Osteoblast (primary cell): ENCODE results near the gene DCXR. TPM values are rescaled to one million over a fixed set of nuclear protein-coding genes. Genes with fewer than 3 reads are reported as not detected.

Experiments used
- DNase-seq: peaks from one replicate; pipeline ENCODE4 v3.0.0; 2011; ENCODE audit warnings: low spot score, mixed read lengths; ENCODE audit not compliant: insufficient read length; ENCODE audit errors: missing footprints
- H2AFZ ChIP-seq: 2 replicates; pipeline ENCODE4 v1.6.0; 2011; ENCODE audit warnings: mild to moderate bottlenecking, low read length
- H3K27ac ChIP-seq: 2 replicates; pipeline ENCODE4 v1.5.1; 2011; ENCODE audit warnings: mild to moderate bottlenecking, low read depth, low read length, moderate library complexity
- H3K27me3 ChIP-seq: 2 replicates; pipeline ENCODE4 v1.6.0; 2012; ENCODE audit warnings: mild to moderate bottlenecking, control low read depth, inconsistent platforms, low read length, moderate library complexity; ENCODE audit not compliant: insufficient read depth
- H3K36me3 ChIP-seq: 2 replicates; pipeline ENCODE4 v1.5.1; 2011; ENCODE audit warnings: mild to moderate bottlenecking, low read length, control low read depth, moderate library complexity; ENCODE audit not compliant: insufficient read depth
- H3K4me1 ChIP-seq: 2 replicates; pipeline ENCODE4 v1.5.1; 2011; ENCODE audit warnings: mild to moderate bottlenecking, low read length, control low read depth, moderate library complexity; ENCODE audit not compliant: insufficient read depth
- H3K4me2 ChIP-seq: 2 replicates; pipeline ENCODE4 v1.6.0; 2011; ENCODE audit warnings: mild to moderate bottlenecking, low read length; ENCODE audit not compliant: insufficient read depth
- H3K4me3 ChIP-seq: fragments of 200-600 bp; sonication (generic); 3 replicates; pipeline ENCODE4 v1.5.1; 2012; ENCODE audit warnings: mild to moderate bottlenecking, low read length, inconsistent platforms; ENCODE audit not compliant: insufficient read depth
- H3K79me2 ChIP-seq: 2 replicates; pipeline ENCODE4 v1.6.0; 2012; ENCODE audit warnings: mild to moderate bottlenecking, low read length, control low read depth, inconsistent platforms; ENCODE audit not compliant: insufficient read depth
- H3K9me3 ChIP-seq: 2 replicates; pipeline ENCODE4 v1.5.1; 2011; ENCODE audit warnings: low read depth, low read length, control low read depth
- H4K20me1 ChIP-seq: 2 replicates; pipeline ENCODE4 v1.6.0; 2012; ENCODE audit warnings: mild to moderate bottlenecking, low read length, control low read depth; ENCODE audit not compliant: insufficient read depth
- total RNA-seq: library from RNA; depleted of rRNA; stranded (reverse); fragments of >200 nt; gene quantifications from 2 replicates; pipeline ENCODE4 v1.2.3, GENCODE V29; 2012
- TF ChIP-seq, protein P1 (sequence below): IDR thresholded peaks from 2 replicates; pipeline ENCODE4 v1.5.1; 2011; ENCODE audit warnings: mild to moderate bottlenecking, low read depth, low read length, moderate library complexity; ENCODE audit errors: extremely low read depth

DCXR gene
- total RNA-seq, 1 donor, result 31.8 TPM

DNA sequence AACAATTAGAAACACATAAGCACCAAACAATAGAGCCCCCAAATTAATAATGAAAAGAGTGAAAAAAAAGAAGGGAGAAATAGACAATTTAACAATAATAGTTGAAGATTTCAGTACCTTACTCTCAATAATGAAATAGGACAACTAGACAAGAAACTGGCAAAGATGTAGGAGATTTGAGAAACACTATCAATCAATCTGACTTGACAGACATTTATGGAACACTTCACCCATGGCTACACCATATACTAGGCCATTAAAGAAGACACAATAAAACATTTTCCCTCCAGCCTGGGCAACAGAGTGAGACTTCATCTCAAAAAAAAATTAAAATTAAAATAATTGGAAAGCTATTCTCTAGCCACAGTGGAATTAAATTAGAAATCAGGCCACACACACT lies 33.1 kb upstream of the DCXR start:
- Histone ChIP-seq H4K20me1 (no peaks in the 10 kb centered on the region), H3K4me3 (no peak overlapping the region), H3K27ac (no peak overlapping the region), H3K36me3 (no peaks in the 10 kb centered on the region), H3K4me2 (no peak overlapping the region), H3K27me3 (no peaks in the 10 kb centered on the region), H3K4me1 (peaks cover 7% of the 10 kb centered on the region), H2AFZ (no peak overlapping the region), H3K9me3 (no peaks in the 10 kb centered on the region), H3K79me2 (peaks cover 8% of the 10 kb centered on the region)
- DNase-seq, result no peak
- TF ChIP-seq, protein P1, sequence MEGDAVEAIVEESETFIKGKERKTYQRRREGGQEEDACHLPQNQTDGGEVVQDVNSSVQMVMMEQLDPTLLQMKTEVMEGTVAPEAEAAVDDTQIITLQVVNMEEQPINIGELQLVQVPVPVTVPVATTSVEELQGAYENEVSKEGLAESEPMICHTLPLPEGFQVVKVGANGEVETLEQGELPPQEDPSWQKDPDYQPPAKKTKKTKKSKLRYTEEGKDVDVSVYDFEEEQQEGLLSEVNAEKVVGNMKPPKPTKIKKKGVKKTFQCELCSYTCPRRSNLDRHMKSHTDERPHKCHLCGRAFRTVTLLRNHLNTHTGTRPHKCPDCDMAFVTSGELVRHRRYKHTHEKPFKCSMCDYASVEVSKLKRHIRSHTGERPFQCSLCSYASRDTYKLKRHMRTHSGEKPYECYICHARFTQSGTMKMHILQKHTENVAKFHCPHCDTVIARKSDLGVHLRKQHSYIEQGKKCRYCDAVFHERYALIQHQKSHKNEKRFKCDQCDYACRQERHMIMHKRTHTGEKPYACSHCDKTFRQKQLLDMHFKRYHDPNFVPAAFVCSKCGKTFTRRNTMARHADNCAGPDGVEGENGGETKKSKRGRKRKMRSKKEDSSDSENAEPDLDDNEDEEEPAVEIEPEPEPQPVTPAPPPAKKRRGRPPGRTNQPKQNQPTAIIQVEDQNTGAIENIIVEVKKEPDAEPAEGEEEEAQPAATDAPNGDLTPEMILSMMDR, result no peak

DNA sequence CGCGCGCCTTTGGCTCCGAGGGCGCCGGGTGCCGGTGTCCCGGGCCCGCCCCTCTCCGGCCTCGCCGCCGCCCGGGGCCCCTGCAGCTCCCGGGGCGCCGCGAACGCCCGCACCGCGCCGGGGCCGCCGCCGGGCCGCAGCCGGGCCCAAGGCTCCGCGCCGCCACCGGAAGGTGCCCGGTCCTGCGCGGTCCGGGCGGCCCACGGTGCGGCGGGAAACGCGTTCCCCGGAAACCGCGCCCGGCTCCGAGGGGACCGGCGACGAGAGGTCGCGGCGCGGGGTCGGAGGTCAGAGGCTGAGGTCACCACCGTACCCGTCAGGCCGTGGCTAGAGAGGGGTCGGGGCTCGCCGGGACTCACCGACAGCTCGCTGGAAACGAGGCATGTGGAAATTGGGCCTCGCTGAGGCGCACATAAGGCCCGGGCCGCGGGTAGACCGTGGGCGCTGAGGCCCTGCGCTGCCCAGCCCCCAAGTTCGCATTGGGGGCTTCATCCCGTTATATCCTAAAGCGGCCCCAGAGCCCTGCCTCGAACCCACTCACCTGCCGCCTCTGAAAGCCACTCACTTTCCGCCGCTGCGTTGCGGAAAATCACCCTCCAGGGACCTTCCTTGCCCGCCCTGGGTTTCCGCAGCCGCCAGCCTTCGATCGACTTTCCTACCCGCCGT lies 28.3 kb upstream of the DCXR start, which contains the start of gene DUS1L:
DUS1L (minus strand) TSS at position 167 of the 666 bp plus-strand sequence. CDS start 745 bp downstream, outside the sequence.
- DNase-seq, result peak; percentile 99
- Histone ChIP-seq H2AFZ (peak within 1 kb of the TSS; percentile 98), H3K4me1 (peaks cover 17% of the 10 kb centered on the region), H4K20me1 (peaks cover 7% of the 10 kb centered on the region), H3K4me2 (peak within 1 kb of the TSS; percentile 95), H3K4me3 (peak within 1 kb of the TSS; percentile 88), H3K79me2 (peaks cover 32% of the 10 kb centered on the region), H3K9me3 (no peaks in the 10 kb centered on the region), H3K36me3 (peaks cover 28% of the 10 kb centered on the region), H3K27ac (peak within 1 kb of the TSS; percentile 71), H3K27me3 (no peaks in the 10 kb centered on the region)
- TF ChIP-seq, protein P1, result no peak

DNA sequence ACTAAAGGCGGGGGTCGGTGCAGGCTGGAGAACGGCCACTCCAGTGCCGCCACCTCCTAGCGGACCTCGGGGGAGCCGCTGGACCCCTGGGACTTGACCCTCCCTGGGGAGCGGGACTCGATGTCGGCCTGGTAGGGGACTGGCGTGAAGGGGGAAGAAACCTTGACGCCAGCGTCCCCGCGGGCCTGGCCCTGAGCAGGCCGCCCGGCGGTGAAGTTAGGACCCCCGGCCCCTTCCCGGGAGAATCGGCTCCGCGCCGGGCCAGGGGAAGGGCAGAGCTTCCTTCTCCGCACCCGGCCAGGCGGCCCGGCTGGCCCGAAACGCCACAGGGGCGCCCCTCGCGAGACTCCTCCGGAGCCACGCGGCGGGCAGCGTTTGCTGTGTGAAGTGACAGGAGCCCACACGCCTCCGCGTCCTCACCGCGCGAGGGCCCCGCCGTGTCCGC lies 27.7 kb upstream of the DCXR start:
- TF ChIP-seq, protein P1, result no peak
- Histone ChIP-seq H3K4me3 (peak overlapping the region; percentile 88), H3K9me3 (no peaks in the 10 kb centered on the region), H3K4me2 (peak overlapping the region; percentile 95), H2AFZ (peak overlapping the region; percentile 15), H3K27me3 (no peaks in the 10 kb centered on the region), H3K36me3 (peaks cover 29% of the 10 kb centered on the region), H3K27ac (peak overlapping the region; percentile 63), H3K4me1 (peaks cover 17% of the 10 kb centered on the region), H4K20me1 (peaks cover 7% of the 10 kb centered on the region), H3K79me2 (peaks cover 32% of the 10 kb centered on the region)
- DNase-seq, result peak; percentile 98

DNA sequence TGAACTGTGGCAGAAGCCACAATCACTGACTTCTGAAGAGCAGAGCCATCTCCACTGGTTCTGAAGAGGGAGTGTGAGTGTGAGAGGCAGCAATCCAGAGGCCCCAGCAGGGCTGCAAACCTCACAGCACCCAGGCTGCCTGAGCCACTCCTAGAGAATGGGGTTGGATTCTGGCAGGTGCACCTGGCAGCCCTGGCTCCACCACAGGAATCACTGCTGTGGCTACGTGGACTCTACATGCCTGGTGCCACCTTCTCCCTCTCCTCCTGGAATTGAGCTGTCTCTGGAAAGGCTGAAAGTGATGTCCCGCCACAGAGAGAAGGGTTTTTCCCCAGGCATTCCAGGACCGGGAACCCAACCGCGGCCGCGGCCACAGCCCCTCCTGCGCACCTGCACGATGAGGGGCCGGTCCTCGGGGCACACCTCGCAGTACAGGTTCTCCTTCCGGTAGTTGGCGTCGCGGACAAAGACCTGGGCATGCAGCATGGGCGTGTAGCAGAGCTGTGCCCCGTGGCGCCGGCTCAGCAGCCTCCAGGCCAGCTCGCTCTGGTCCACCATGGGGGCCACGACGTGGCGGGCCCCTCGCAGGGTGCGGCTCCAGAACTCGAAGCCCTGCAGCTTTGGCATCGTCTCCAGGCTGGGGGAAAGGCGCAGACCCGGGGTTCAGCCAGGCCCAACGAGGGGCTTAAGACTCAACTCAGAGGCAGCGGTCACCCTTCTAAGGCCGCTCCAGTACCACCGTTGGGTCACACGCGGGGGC lies 27.1 kb upstream of the DCXR start:
- Histone ChIP-seq H3K9me3 (no peaks in the 10 kb centered on the region), H3K4me1 (peaks cover 17% of the 10 kb centered on the region), H3K36me3 (peaks cover 32% of the 10 kb centered on the region), H3K79me2 (peaks cover 32% of the 10 kb centered on the region), H4K20me1 (peaks cover 7% of the 10 kb centered on the region), H3K27ac (peak overlapping the region; percentile 63), H3K4me3 (peak overlapping the region; percentile 88), H3K27me3 (no peaks in the 10 kb centered on the region), H3K4me2 (peak overlapping the region; percentile 95), H2AFZ (no peak overlapping the region)
- peak; percentile 93 for DNase-seq
- TF ChIP-seq, protein P1, result no peak
